ENCODE measurements around the gene USP32.

USP32 gene

GRCh38 chr17:60137731-60138130 lies 254.2 kb downstream of the USP32 start:
- Histone ChIP-seq H3K4me1 (ENCODE audit: insufficient read depth, insufficient read length) (peaks cover 10% of the 10 kb centered on the region), H3K27me3 (ENCODE audit: insufficient read depth, insufficient read length) (peaks cover 62% of the 10 kb centered on the region), H3K9ac (ENCODE audit: insufficient read length, low read depth) (no peak overlapping the region), H3K9me3 (ENCODE audit: insufficient read depth, low read length) (no peaks in the 10 kb centered on the region), H3K4me3 (ENCODE audit: insufficient read length, low read depth) (no peak overlapping the region), H3K36me3 (ENCODE audit: insufficient read depth, insufficient read length, low read length) (peaks cover 7% of the 10 kb centered on the region)
- DNase-seq (ENCODE audit: low read depth, low spot score): no peak
- TF ChIP-seq SUZ12 (IDR thresholded peaks at IDR 0.05; ENCODE audit: extremely low read depth, insufficient read depth, insufficient read length): no peak
- no peak for TF ChIP-seq ZNF274 (IDR thresholded peaks at IDR 0.05; ENCODE audit: low read depth, low read length)
- TF ChIP-seq YY1 (IDR thresholded peaks at IDR 0.05; ENCODE audit: insufficient read depth, insufficient read length): no peak

- Histone ChIP-seq H3K36me3 (ENCODE audit: insufficient read depth, insufficient read length, low read length) (peaks cover 13% of the 10 kb centered on the region), H3K4me1 (ENCODE audit: insufficient read depth, insufficient read length) (peaks cover 7% of the 10 kb centered on the region), H3K9me3 (ENCODE audit: insufficient read depth, low read length) (no peaks in the 10 kb centered on the region), H3K4me3 (ENCODE audit: insufficient read length, low read depth) (peak overlapping the region; percentile 90), H3K9ac (ENCODE audit: insufficient read length, low read depth) (no peak overlapping the region), H3K27me3 (ENCODE audit: insufficient read depth, insufficient read length) (peaks cover 53% of the 10 kb centered on the region)
- no peak for DNase-seq (ENCODE audit: low read depth, low spot score)
- TF ChIP-seq ZNF274 (IDR thresholded peaks at IDR 0.05; ENCODE audit: low read depth, low read length) (no peak), SUZ12 (IDR thresholded peaks at IDR 0.05; ENCODE audit: extremely low read depth, insufficient read depth, insufficient read length) (no peak), YY1 (IDR thresholded peaks at IDR 0.05; ENCODE audit: insufficient read depth, insufficient read length) (no peak)
These were observed 255.8 kb downstream of the USP32 start for GRCh38 chr17:60135951-60136666.

GRCh38 chr17:60135151-60135950 lies 256.6 kb downstream of the USP32 start:
- Histone ChIP-seq H3K27me3 (ENCODE audit: insufficient read depth, insufficient read length) (peaks cover 46% of the 10 kb centered on the region), H3K4me1 (ENCODE audit: insufficient read depth, insufficient read length) (peaks cover 3% of the 10 kb centered on the region)
- no peak for TF ChIP-seq YY1 (IDR thresholded peaks at IDR 0.05; ENCODE audit: insufficient read depth, insufficient read length)

GRCh38 chr17:60134396-60135150 lies 257.4 kb downstream of the USP32 start:
- no peak for DNase-seq (ENCODE audit: low read depth, low spot score)
- Histone ChIP-seq H3K4me1 (ENCODE audit: insufficient read depth, insufficient read length) (no peaks in the 10 kb centered on the region), H3K27me3 (ENCODE audit: insufficient read depth, insufficient read length) (peaks cover 38% of the 10 kb centered on the region), H3K9me3 (ENCODE audit: insufficient read depth, low read length) (no peaks in the 10 kb centered on the region), H3K4me3 (ENCODE audit: insufficient read length, low read depth) (peak overlapping the region; percentile 90), H3K9ac (ENCODE audit: insufficient read length, low read depth) (peak overlapping the region; percentile 94), H3K36me3 (ENCODE audit: insufficient read depth, insufficient read length, low read length) (peaks cover 13% of the 10 kb centered on the region)
- TF ChIP-seq ZNF274 (IDR thresholded peaks at IDR 0.05; ENCODE audit: low read depth, low read length) (no peak), SUZ12 (IDR thresholded peaks at IDR 0.05; ENCODE audit: extremely low read depth, insufficient read depth, insufficient read length) (no peak), YY1 (IDR thresholded peaks at IDR 0.05; ENCODE audit: insufficient read depth, insufficient read length) (no peak)

More at GRCh38 chr17:60135151-60135950, 256.6 kb downstream of the USP32 start:
- DNase-seq (ENCODE audit: low read depth, low spot score): peak; percentile 72
- Histone ChIP-seq H3K9ac (ENCODE audit: insufficient read length, low read depth) (peak overlapping the region; percentile 94), H3K9me3 (ENCODE audit: insufficient read depth, low read length) (no peaks in the 10 kb centered on the region), H3K36me3 (ENCODE audit: insufficient read depth, insufficient read length, low read length) (peaks cover 13% of the 10 kb centered on the region), H3K4me3 (ENCODE audit: insufficient read length, low read depth) (peak overlapping the region; percentile 90)

GRCh38 chr17:60130466-60130865 lies 261.5 kb downstream of the USP32 start:
- DNase-seq (ENCODE audit: low read depth, low spot score): no peak
- TF ChIP-seq YY1 (IDR thresholded peaks at IDR 0.05; ENCODE audit: insufficient read depth, insufficient read length): no peak
- TF ChIP-seq ZNF274 (IDR thresholded peaks at IDR 0.05; ENCODE audit: low read depth, low read length): no peak
- TF ChIP-seq SUZ12 (IDR thresholded peaks at IDR 0.05; ENCODE audit: extremely low read depth, insufficient read depth, insufficient read length): no peak

GRCh38 chr17:60129164-60129563 lies 262.8 kb downstream of the USP32 start:
- Histone ChIP-seq H3K9me3 (ENCODE audit: insufficient read depth, low read length) (no peaks in the 10 kb centered on the region), H3K27me3 (ENCODE audit: insufficient read depth, insufficient read length) (no peaks in the 10 kb centered on the region), H3K36me3 (ENCODE audit: insufficient read depth, insufficient read length, low read length) (peaks cover 13% of the 10 kb centered on the region), H3K4me1 (ENCODE audit: insufficient read depth, insufficient read length) (no peaks in the 10 kb centered on the region), H3K9ac (ENCODE audit: insufficient read length, low read depth) (no peak overlapping the region), H3K4me3 (ENCODE audit: insufficient read length, low read depth) (no peak overlapping the region)
- no peak for TF ChIP-seq SUZ12 (IDR thresholded peaks at IDR 0.05; ENCODE audit: extremely low read depth, insufficient read depth, insufficient read length)
- DNase-seq (ENCODE audit: low read depth, low spot score): no peak

More at GRCh38 chr17:60130466-60130865, 261.5 kb downstream of the USP32 start:
- no peaks in the 10 kb centered on the region for H3K4me1 ChIP-seq (ENCODE audit: insufficient read depth, insufficient read length)
- no peak overlapping the region for H3K9ac ChIP-seq (ENCODE audit: insufficient read length, low read depth)
- H3K4me3 ChIP-seq (ENCODE audit: insufficient read length, low read depth): no peak overlapping the region
- no peaks in the 10 kb centered on the region for H3K9me3 ChIP-seq (ENCODE audit: insufficient read depth, low read length)
- H3K36me3 ChIP-seq (ENCODE audit: insufficient read depth, insufficient read length, low read length): peaks cover 13% of the 10 kb centered on the region
- H3K27me3 ChIP-seq (ENCODE audit: insufficient read depth, insufficient read length): no peaks in the 10 kb centered on the region
